Pancreas (tissue), 10 donors: ENCODE results near the gene CRADD. TPM values are rescaled to one million over a fixed set of nuclear protein-coding genes. Genes with fewer than 3 reads are reported as not detected.
"Not testable (repeated sequence)": the region's sequence is repeated elsewhere in the genome, so short reads cannot be mapped to it uniquely, and the experiment has no call there.

Source experiments
- ATAC-seq, 4 donors: fragments of 200-7000 bp; cut with Tn5 transposase; one replicate each; pipeline versions ENCODE4 v1.8.0 to v1.9.1; 2020; ENCODE audit warnings: mild to moderate bottlenecking in 4 of 4, moderate library complexity in 4 of 4
- DNase-seq, 6 donors: peaks; one replicate each; pipeline ENCODE4 v3.0.0-alpha.2; 2020
- FAIRE-seq: peaks from 2 replicates; lab custom pipeline; 2012; peaks lifted over from hg19 to GRCh38; lab: Jason Lieb, UNC
- H3K27ac ChIP-seq, 4 donors: fragments of 200-600 bp; sonication (generic); 1 replicate in 3 of 4; 2 replicates in 1 of 4; pipeline versions ENCODE4 v1.5.0 to v1.8.0; 2020
- H3K27me3 ChIP-seq, 4 donors: fragments of 200-600 bp; one replicate each; pipeline ENCODE4 v1.8.0; 2021
- H3K36me3 ChIP-seq, 3 donors: fragments of 200-600 bp; sonication (generic) in 1 of 3; one replicate each; pipeline versions ENCODE4 v1.5.0 to v1.8.0; 2020 to 2021
- H3K4me1 ChIP-seq, 3 donors: fragments of 200-600 bp; one replicate each; pipeline ENCODE4 v1.8.0; 2021
- H3K4me3 ChIP-seq, 4 donors: fragments of 200-600 bp; sonication (generic) in 2 of 4; one replicate each; pipeline versions ENCODE4 v1.5.0 to v1.8.0; 2020 to 2021
- H3K9me3 ChIP-seq, 4 donors: fragments of 200-600 bp; one replicate each; pipeline ENCODE4 v1.8.0; 2021
- CTCF ChIP-seq, 4 donors: fragments of 200-600 bp; sonication (generic) in 3 of 4; IDR thresholded peaks; one replicate each; pipeline versions ENCODE4 v1.5.0 to v1.8.0; 2021; ENCODE audit warnings: antibody characterized with exemption in 4 of 4
- WGBS, 2 donors: extraction: QIAGEN DNeasy Blood & Tissue Kit; methylation state at CpG; one replicate each; pipeline ENCODE4 v1.1.7; 2013; 5-methylcytosine and 5-hydroxymethylcytosine counted together
- intact Hi-C, 3 donors: fragments of 100-400 bp; cut with DNase I; formaldehyde crosslinking; loops; one replicate each; pipeline versions ENCODE4 v1.11.1 to v1.14.2; 2022
- polyA plus RNA-seq, 2 donors: library from polyadenylated mRNA; stranded (reverse); fragments of 200-250 nt; gene quantifications; one replicate each; pipeline ENCODE4 v1.2.3, GENCODE V29; 2013
- total RNA-seq, 6 donors: library from RNA; stranded (reverse); fragmentation: NEBNext Ultra II Directional in 4 of 6; extraction: Animal tissue kit (Norgen Biotek cat#: 25700) in 4 of 6; gene quantifications; one replicate each; pipeline versions ENCODE4 v1.2.1 to v1.2.4, GENCODE V29; 2021 to 2023
- donor health status: healthy with polysubstance abuse.
- donor health status: DM: no; HTN: no; CAD: no; lungs with moderate emphysema.
- donor health status: DM: no; HTN: no; CAD: no.
- donor health status: control.
- donor health status: control.
- donor health status: Bipolar disorder and iron deficiency.
- donor health status: DM: yes; HTN: yes; CAD: no.
- donor health status: DM: no; HTN: no; CAD: no.
- donor health status: DM: no; HTN: no; CAD: no.
- donor health status: DM: yes; HTN: yes; CAD: no.

Gene CRADD
- total and polyA plus RNA-seq, 8 donors, result 5.3 to 12.3 (median 9.2) TPM

- no peaks in the 10 kb centered on the region for H3K4me1 ChIP-seq
- intact Hi-C loops, result no loop called here
- ATAC-seq (no peak), FAIRE-seq (no peak), DNase-seq (no peak)
- no peaks in the 10 kb centered on the region for H3K36me3 ChIP-seq
- no peak for TF ChIP-seq CTCF (IDR thresholded peaks at IDR 0.05)
- H3K27ac ChIP-seq, result no peak overlapping the region
- no peaks in the 10 kb centered on the region for H3K27me3 ChIP-seq
- no peak overlapping the region for H3K4me3 ChIP-seq
- no peaks in the 10 kb centered on the region for H3K9me3 ChIP-seq
- 78 to 92% methylated on average over 2 of the region's 2 CpGs for whole genome bisulfite sequencing, 2 donors
Observed at GRCh38 chr12:93883436-93884154, 206.4 kb downstream of the CRADD start.

GRCh38 chr12:93884794-93885460, 207.8 kb downstream of the CRADD start:
- Histone ChIP-seq H3K9me3 (no peaks in the 10 kb centered on the region), H3K4me1 (no peaks in the 10 kb centered on the region), H3K4me3 (no peak overlapping the region), H3K27ac (no peak overlapping the region), H3K36me3 (no peaks in the 10 kb centered on the region), H3K27me3 (no peaks in the 10 kb centered on the region)
- FAIRE-seq (no peak), ATAC-seq (no peak), DNase-seq (no peak)
- intact Hi-C loops, result no loop called here
- TF ChIP-seq CTCF (IDR thresholded peaks at IDR 0.05), result no peak
- WGBS, 2 donors, result 83 to 86% methylated on average over 5 of the region's 5 CpGs

- WGBS, 2 donors, result 92 to 97% methylated on average over 7 of the region's 7 CpGs
- H3K4me1 ChIP-seq, FAIRE-seq, intact Hi-C loops, H3K4me3 ChIP-seq, ATAC-seq, H3K9me3 ChIP-seq, H3K36me3 ChIP-seq, H3K27ac ChIP-seq, DNase-seq, H3K27me3 ChIP-seq: not testable (repeated sequence)
Observed at GRCh38 chr12:93885973-93886532, 208.9 kb downstream of the CRADD start.

GRCh38 chr12:93886533-93887511, 209.6 kb downstream of the CRADD start:
- no peaks in the 10 kb centered on the region for H3K9me3 ChIP-seq
- DNase-seq, result no peak
- no peaks in the 10 kb centered on the region for H3K27me3 ChIP-seq
- no peaks in the 10 kb centered on the region for H3K4me1 ChIP-seq
- WGBS, 2 donors, result 79 to 80% methylated on average over 18 of the region's 18 CpGs
- intact Hi-C loops, result no loop called here
- TF ChIP-seq CTCF (IDR thresholded peaks at IDR 0.05), result no peak
- ATAC-seq, result no peak
- H3K27ac ChIP-seq, result no peak overlapping the region
- FAIRE-seq, result no peak
- H3K4me3 ChIP-seq, result no peak overlapping the region
- H3K36me3 ChIP-seq, result no peaks in the 10 kb centered on the region

- Histone ChIP-seq H3K36me3 (no peaks in the 10 kb centered on the region), H3K9me3 (no peaks in the 10 kb centered on the region), H3K4me3 (no peak overlapping the region), H3K27me3 (no peaks in the 10 kb centered on the region), H3K4me1 (no peaks in the 10 kb centered on the region), H3K27ac (no peak overlapping the region)
- 91 to 95% methylated on average over 3 of the region's 3 CpGs for WGBS, 2 donors
- DNase-seq, result no peak
- ATAC-seq, result no peak
- intact Hi-C loops, result no loop called here
- no peak for FAIRE-seq
- TF ChIP-seq CTCF (IDR thresholded peaks at IDR 0.05), result no peak
Observed at GRCh38 chr12:93888964-93889363, 211.8 kb downstream of the CRADD start.
